RWPE2 (cell line): ENCODE measurements around the gene SH2B2.
A peak's percentile ranks its signal among the peaks of the same experiment; 100 is the strongest.

ENCODE experiments used
- ATAC-seq: fragments of 200-7000 bp; cut with Tn5 transposase; 3 replicates; pipeline ENCODE4 v1.9.1; 2021; ENCODE audit warnings: low read depth
- DNase-seq: peaks from one replicate; pipeline ENCODE4 v3.0.0-alpha.2; 2020; ENCODE audit warnings: low spot score
- H3K27ac ChIP-seq: fragments of 450-650 bp; 2 replicates; pipeline ENCODE4 v1.5.1; 2017; ENCODE audit warnings: mild to moderate bottlenecking; ENCODE audit not compliant: poor library complexity, severe bottlenecking
- H3K27me3 ChIP-seq: fragments of 250-450 bp; sonication (Bioruptor Pico); 2 replicates; pipeline ENCODE4 v1.5.1; 2021; ENCODE audit warnings: mild to moderate bottlenecking, moderate library complexity; ENCODE audit not compliant: insufficient read depth, poor library complexity, severe bottlenecking
- H3K36me3 ChIP-seq: fragments of 250-450 bp; sonication (Bioruptor Pico); 2 replicates; pipeline ENCODE4 v1.5.1; 2020; ENCODE audit warnings: low read depth, mild to moderate bottlenecking, moderate library complexity
- H3K4me1 ChIP-seq: fragments of 250-450 bp; sonication (Bioruptor Pico); 2 replicates; pipeline ENCODE4 v1.5.1; 2021; ENCODE audit warnings: mild to moderate bottlenecking, moderate library complexity; ENCODE audit not compliant: insufficient read depth, poor library complexity, severe bottlenecking
- H3K4me3 ChIP-seq: fragments of 250-450 bp; sonication (Bioruptor Pico); 2 replicates; pipeline ENCODE4 v1.5.1; 2021; ENCODE audit warnings: mild to moderate bottlenecking, moderate library complexity; ENCODE audit not compliant: severe bottlenecking
- H3K9me3 ChIP-seq: fragments of 250-450 bp; sonication (Bioruptor Pico); 2 replicates; pipeline ENCODE4 v1.5.1; 2021; ENCODE audit warnings: mild to moderate bottlenecking, moderate library complexity; ENCODE audit not compliant: severe bottlenecking
- CTCF ChIP-seq: fragments of 450-650 bp; IDR thresholded peaks from one replicate; pipeline ENCODE4 v1.5.1; 2017; ENCODE audit warnings: mild to moderate bottlenecking, moderate library complexity; ENCODE audit not compliant: poor library complexity, severe bottlenecking

Gene SH2B2

GRCh38 chr7:102286237-102287110, at the start of gene SH2B2:
Gene SH2B2, plus strand, starts transcription at chr7:102286868. Its CDS starts 13,683 bp downstream, at chr7:102300551.
- Histone ChIP-seq H3K9me3 (no peaks in the 10 kb centered on the region), H3K4me3 (peak within 1 kb of the TSS; percentile 92), H3K27ac (no peak within 1 kb of the TSS), H3K4me1 (no peaks in the 10 kb centered on the region), H3K27me3 (no peaks in the 10 kb centered on the region), H3K36me3 (no peaks in the 10 kb centered on the region)
- no peak for DNase-seq
- peak; percentile 57 for ATAC-seq
- TF ChIP-seq CTCF, result no peak

GRCh38 chr7:102239206-102239820, 47.4 kb upstream of the SH2B2 start:
- Histone ChIP-seq H3K4me3 (no peak overlapping the region), H3K27me3 (no peaks in the 10 kb centered on the region), H3K27ac (no peak overlapping the region), H3K4me1 (no peaks in the 10 kb centered on the region), H3K9me3 (no peaks in the 10 kb centered on the region), H3K36me3 (no peaks in the 10 kb centered on the region; the same call in 1 of the 2 replicates)
- no peak for ATAC-seq
- no peak for DNase-seq
- TF ChIP-seq CTCF, result no peak

- no peak for DNase-seq
- ATAC-seq, result no peak
- TF ChIP-seq CTCF, result no peak
- no peaks in the 10 kb centered on the region for H3K9me3 ChIP-seq
- no peaks in the 10 kb centered on the region for H3K4me1 ChIP-seq
- H3K36me3 ChIP-seq, result no peaks in the 10 kb centered on the region; the same call in 1 of the 2 replicates
- H3K27ac ChIP-seq, result no peak overlapping the region
- H3K4me3 ChIP-seq, result no peak overlapping the region
- no peaks in the 10 kb centered on the region for H3K27me3 ChIP-seq
These were observed 45.2 kb upstream of the SH2B2 start for GRCh38 chr7:102241431-102241830.

- Histone ChIP-seq H3K27ac (no peak overlapping the region), H3K9me3 (no peaks in the 10 kb centered on the region), H3K36me3 (peaks cover 5% of the 10 kb centered on the region; the same call in 1 of the 2 replicates), H3K27me3 (no peaks in the 10 kb centered on the region), H3K4me1 (no peaks in the 10 kb centered on the region), H3K4me3 (no peak overlapping the region)
- ATAC-seq (no peak), DNase-seq (no peak)
- no peak for TF ChIP-seq CTCF
These were observed 42.1 kb upstream of the SH2B2 start for GRCh38 chr7:102244601-102245000.

GRCh38 chr7:102248081-102248455, 38.6 kb upstream of the SH2B2 start:
- no peaks in the 10 kb centered on the region for H3K9me3 ChIP-seq
- TF ChIP-seq CTCF, result no peak
- H3K4me3 ChIP-seq, result no peak overlapping the region
- peaks cover 5% of the 10 kb centered on the region; the same call in 1 of the 2 replicates for H3K36me3 ChIP-seq
- no peak for ATAC-seq
- no peak overlapping the region for H3K27ac ChIP-seq
- no peaks in the 10 kb centered on the region for H3K4me1 ChIP-seq
- DNase-seq, result no peak
- H3K27me3 ChIP-seq, result no peaks in the 10 kb centered on the region
